Measurements from ENCODE around the gene PRR11.

GRCh38 chr17:59154292-59154720 is 1.2 kb upstream of the PRR11 start:
- TF ChIP-seq EZH2phosphoT487 (IDR thresholded peaks at IDR 0.05; ENCODE audit: borderline replicate concordance, low read depth, low read length) = no peak
- TF ChIP-seq CTCF (conservative IDR thresholded peaks at IDR 0.05; ENCODE audit: low read length) = no peak

All from OCI-LY7 (cell line).